Measurements from ENCODE around the gene IMPA2. TPM values are rescaled to one million over a fixed set of nuclear protein-coding genes. Genes with fewer than 3 reads are reported as not detected.

The IMPA2 gene
- total RNA-seq, 1 experiment from 2014 or later, result 34.8 TPM

- H3K27ac Mint-ChIP-seq (ENCODE audit: unreplicated experiment), result peak overlapping the region; percentile 18
Measured at GRCh38 chr18:12005538-12006487, 24.5 kb downstream of the IMPA2 start.

GRCh38 chr18:12006488-12006840, 25.2 kb downstream of the IMPA2 start:
- DNase-seq, result no peak
- no TSS peak for BruUV-seq (replicated peaks)
- intact Hi-C loops (cut with micrococcal nuclease; ENCODE audit: unreplicated experiment), result no loop called here
- no peak for TF ChIP-seq CTCF (IDR thresholded peaks at IDR 0.05; ENCODE audit: unreplicated experiment)
- no peaks in the 10 kb centered on the region for H3K9me3 Mint-ChIP-seq (ENCODE audit: low read depth, unreplicated experiment)
- no peaks in the 10 kb centered on the region for H3K27me3 Mint-ChIP-seq (ENCODE audit: unreplicated experiment)
- H3K4me1 Mint-ChIP-seq (ENCODE audit: low read depth, unreplicated experiment), result no peaks in the 10 kb centered on the region
- H3K27ac Mint-ChIP-seq (ENCODE audit: unreplicated experiment), result no peak overlapping the region
- H3K4me3 Mint-ChIP-seq (ENCODE audit: low read depth, unreplicated experiment), result no peak overlapping the region
- CTCF ChIA-PET, result interaction anchor here (1.6 kb wide), 1 partner anchor 25 kb away, joined by 4 read pairs; the partner anchor contains the start of gene IMPA2
- no peaks in the 10 kb centered on the region for H3K36me3 Mint-ChIP-seq (ENCODE audit: insufficient read depth, unreplicated experiment)

More at GRCh38 chr18:12005538-12006487, 24.5 kb downstream of the IMPA2 start:
- no peaks in the 10 kb centered on the region for H3K4me1 Mint-ChIP-seq (ENCODE audit: low read depth, unreplicated experiment)
- no peaks in the 10 kb centered on the region for H3K27me3 Mint-ChIP-seq (ENCODE audit: unreplicated experiment)
- TF ChIP-seq CTCF (IDR thresholded peaks at IDR 0.05; ENCODE audit: unreplicated experiment), result no peak
- no peaks in the 10 kb centered on the region for H3K36me3 Mint-ChIP-seq (ENCODE audit: insufficient read depth, unreplicated experiment)
- DNase-seq, result no peak
- H3K4me3 Mint-ChIP-seq (ENCODE audit: low read depth, unreplicated experiment), result no peak overlapping the region
- H3K9me3 Mint-ChIP-seq (ENCODE audit: low read depth, unreplicated experiment), result no peaks in the 10 kb centered on the region
- BruUV-seq (replicated peaks), result no TSS peak
- CTCF ChIA-PET, result interaction anchor here (0.7 to 1.6 kb wide), 6 partner anchors 9 to 273 kb away, joined by 3 to 4 read pairs (median 4); partner anchors contain the start of gene IMPA2
- intact Hi-C loops (cut with micrococcal nuclease; ENCODE audit: unreplicated experiment), result no loop called here

- CTCF ChIA-PET, result interaction anchor here (1.6 kb wide), 1 partner anchor 25 kb away, joined by 4 read pairs; the partner anchor contains the start of gene IMPA2
- Mint-ChIP-seq H3K4me3 (ENCODE audit: low read depth, unreplicated experiment) (no peak overlapping the region), H3K27me3 (ENCODE audit: unreplicated experiment) (no peaks in the 10 kb centered on the region), H3K36me3 (ENCODE audit: insufficient read depth, unreplicated experiment) (no peaks in the 10 kb centered on the region), H3K27ac (ENCODE audit: unreplicated experiment) (no peak overlapping the region), H3K9me3 (ENCODE audit: low read depth, unreplicated experiment) (no peaks in the 10 kb centered on the region), H3K4me1 (ENCODE audit: low read depth, unreplicated experiment) (no peaks in the 10 kb centered on the region)
- no peak for DNase-seq
- no peak for TF ChIP-seq CTCF (IDR thresholded peaks at IDR 0.05; ENCODE audit: unreplicated experiment)
- no TSS peak for BruUV-seq (replicated peaks)
- intact Hi-C loops (cut with micrococcal nuclease; ENCODE audit: unreplicated experiment), result no loop called here
Measured at GRCh38 chr18:12007063-12007462, 25.8 kb downstream of the IMPA2 start.

GRCh38 chr18:12008181-12008767, 27.0 kb downstream of the IMPA2 start:
- Mint-ChIP-seq H3K9me3 (ENCODE audit: low read depth, unreplicated experiment) (no peaks in the 10 kb centered on the region), H3K27ac (ENCODE audit: unreplicated experiment) (no peak overlapping the region), H3K4me1 (ENCODE audit: low read depth, unreplicated experiment) (no peaks in the 10 kb centered on the region), H3K27me3 (ENCODE audit: unreplicated experiment) (no peaks in the 10 kb centered on the region), H3K4me3 (ENCODE audit: low read depth, unreplicated experiment) (no peak overlapping the region), H3K36me3 (ENCODE audit: insufficient read depth, unreplicated experiment) (no peaks in the 10 kb centered on the region)
- TF ChIP-seq CTCF (IDR thresholded peaks at IDR 0.05; ENCODE audit: unreplicated experiment), result no peak
- no TSS peak for BruUV-seq (replicated peaks)
- DNase-seq, result no peak
- CTCF ChIA-PET, result no interaction called here
- intact Hi-C loops (cut with micrococcal nuclease; ENCODE audit: unreplicated experiment), result no loop called here
